Limb (tissue), 2 donors: Measurements from ENCODE around the gene PTCH1.

Experiments used
- DNase-seq, 2 donors: peaks; one replicate each; pipeline ENCODE4 v3.0.0-alpha.2; 2016; ENCODE audit errors: extremely low spot score in 2 of 2

The PTCH1 gene

DNA sequence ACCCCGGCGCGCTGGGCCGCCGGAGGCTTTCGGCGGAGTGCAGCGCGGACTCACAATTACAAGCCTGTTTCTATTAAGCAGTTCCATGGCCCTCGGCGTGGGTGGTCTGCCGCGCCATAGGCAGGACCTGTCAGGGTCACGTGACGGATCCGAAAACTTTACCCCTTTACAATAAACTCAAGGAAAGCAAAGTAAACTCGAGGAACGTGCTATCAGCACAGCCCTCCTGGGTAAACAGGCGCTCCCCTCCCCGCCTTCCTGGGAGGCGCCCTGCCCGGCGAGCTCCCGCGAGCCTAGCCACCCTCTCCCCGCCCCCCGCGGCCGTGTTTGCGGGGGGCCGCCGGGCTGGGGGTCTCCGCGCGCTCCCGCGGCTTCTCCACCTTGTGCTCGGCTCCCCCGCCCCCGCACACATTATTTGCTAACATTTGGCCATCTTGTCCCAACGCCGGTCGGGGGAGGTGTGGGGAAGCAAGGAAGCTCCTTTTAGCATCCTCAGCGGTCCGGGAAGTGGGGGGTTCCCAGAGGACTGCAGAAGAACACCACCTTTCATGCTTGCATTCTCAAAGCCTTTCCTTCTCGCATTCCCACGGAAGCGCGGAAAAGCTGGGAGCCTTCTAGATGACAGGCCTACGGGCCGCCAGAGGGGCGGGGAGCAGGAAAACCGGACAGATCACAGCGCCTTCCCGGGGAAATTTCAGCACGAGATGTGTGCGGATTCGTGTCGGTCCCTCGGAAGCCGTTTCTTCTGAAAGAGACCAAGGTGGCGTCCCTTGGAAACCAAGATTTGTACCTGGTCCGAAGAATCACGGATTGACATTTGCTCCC is at the start of gene PTCH1:
TSS of gene PTCH1 (minus strand) at position 238 of the 825 bp plus-strand sequence.
- DNase-seq = peak in 1 of 2 donors; percentile 81

DNA sequence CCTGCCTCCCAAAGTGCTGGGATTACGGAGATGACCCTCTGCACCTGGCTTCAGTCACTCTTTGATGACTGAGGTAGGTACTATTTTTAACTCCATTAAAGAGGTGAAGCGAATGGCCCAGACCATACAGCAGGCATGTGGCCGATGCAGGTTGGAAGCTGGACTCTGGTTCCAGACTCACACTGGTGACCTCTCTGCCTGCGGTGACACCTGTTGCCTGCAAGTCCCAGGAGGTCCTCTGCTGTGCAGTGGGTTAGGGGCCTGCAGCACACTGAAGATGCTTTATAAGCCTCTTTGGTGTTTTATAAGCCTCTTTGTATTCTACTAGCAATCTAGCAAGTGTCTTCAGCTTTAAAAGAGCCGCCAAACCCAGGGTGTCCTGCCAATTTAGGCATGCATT is 49.2 kb upstream of the PTCH1 start:
- DNase-seq = no peak

DNA sequence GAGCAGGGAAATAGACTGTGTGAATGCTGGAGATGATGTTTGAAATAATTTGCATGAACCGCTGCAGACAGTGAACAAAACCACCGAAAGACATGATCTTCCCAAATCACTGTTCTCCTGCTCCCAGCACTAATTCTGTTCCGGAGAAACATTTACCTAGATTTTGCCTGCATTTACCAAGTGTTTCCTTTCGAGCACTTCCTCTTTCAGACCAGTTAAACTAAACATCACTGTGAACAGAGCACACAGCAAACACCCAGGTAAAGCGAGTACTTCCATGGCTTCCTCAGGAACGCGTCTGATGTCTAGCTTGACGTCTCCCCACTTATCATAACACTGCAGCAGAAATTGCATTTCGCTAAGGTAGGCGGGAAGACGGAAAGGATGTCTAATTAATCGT is 45.1 kb upstream of the PTCH1 start:
- no peak for DNase-seq

DNA sequence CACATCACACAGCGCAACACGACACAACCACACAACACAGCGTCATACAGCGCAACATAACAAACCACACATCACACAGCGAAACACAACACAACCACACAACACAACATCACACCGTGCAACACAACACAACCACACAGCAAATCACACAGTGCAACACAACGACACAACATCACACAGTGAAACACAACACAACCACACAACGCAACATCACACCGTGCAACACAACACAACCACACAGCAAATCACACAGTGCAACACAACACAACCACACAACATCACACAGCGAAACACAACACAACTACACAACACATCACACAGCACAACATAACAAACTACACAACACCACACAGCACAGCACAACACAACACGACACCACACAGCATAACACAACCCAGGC is 40.4 kb upstream of the PTCH1 start:
- DNase-seq = no peak

DNA sequence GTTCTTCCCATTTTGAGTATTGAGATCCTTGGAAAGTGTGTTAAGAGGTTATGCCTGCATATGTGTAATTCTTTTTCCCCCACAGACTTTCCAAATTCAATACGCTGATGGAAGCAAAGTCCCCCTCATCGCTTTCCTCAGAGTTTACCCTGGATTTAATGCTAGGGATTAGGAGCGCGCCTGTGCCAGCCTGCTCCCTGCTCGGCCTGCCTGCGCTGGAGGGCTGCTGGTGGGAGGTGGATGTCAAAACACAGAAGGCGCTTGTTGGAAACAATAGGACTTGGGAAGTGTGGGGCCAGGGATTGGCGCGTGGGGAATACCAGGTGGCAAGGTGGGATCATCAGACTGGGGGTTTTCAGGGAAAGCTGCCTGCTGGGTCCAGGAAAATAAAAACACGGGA is 39.8 kb upstream of the PTCH1 start:
- DNase-seq = no peak

DNA sequence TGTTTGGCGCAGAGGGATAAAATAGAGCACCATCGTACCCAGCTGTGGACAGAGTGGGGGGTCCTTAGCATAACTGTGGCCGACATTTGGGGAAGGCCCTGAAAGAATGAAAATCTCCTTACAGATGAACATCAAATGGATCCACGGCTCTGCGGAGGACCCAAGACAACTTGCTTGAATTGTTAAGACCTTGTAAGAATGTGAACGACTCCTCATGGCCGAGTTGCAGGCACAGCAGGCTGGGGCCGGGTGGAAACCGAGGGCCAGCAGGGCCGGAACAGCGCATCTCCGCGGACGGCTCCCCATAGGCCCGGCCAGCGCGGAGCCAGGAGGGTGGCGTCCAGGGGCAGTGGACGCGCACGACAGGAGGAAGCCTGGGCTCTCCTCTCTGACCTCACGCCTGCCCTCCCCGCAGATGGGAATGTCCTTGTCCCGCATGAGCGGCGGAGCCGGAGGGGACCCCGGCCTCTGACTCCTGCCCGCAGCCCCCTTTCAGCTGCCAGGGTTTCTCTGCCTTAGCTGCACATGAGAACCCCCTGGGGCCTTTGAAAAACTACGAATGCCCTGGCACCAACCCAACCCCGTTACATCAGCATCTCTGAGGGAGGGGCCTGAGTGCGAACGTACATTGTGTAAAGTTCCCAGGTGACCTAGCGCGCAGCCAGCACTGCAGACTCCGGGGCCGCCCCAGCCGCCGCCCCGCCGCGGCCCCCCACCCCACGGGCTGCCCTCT is 36.2 kb upstream of the PTCH1 start:
- peak; percentile 57 to 87 for DNase-seq

DNA sequence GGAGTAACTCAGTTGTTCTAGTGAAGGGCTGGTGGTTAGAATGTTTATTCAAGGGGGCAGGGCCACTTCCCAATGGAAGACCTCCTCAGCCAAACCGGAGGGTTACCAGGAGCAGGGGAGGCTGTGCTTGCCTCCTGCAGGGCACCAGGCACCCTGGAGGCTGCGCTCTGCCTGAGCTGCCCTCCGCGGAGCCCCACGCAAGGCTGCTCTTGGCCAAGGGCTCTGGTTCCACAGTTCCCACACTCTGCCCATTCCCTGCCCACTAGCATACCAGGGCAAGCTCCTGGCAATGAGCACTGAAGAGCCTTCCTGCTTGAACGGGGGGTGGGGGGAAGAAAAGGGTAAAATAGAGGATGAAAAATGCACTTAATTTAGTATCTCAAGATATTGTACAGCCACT is 35.5 kb upstream of the PTCH1 start:
- DNase-seq = no peak

DNA sequence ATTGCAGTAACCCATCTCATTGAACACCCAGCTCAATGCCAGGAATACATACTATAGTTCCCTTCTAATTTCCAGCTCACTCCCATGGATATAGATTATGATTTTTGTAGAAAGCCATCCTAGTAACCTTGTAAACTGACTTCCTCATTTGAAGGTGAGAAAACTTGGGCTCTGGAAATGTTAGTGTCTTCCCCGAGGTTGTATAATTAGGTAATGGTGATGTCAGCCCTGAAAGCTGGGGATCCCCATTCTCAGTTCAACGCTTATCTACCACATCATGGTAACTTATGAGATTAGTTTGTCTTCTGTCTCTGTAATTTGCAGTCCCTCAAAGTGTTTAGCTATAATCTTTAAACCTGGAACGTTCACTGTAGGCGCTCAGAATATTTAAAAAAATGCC is 34.6 kb upstream of the PTCH1 start:
- no peak for DNase-seq

DNA sequence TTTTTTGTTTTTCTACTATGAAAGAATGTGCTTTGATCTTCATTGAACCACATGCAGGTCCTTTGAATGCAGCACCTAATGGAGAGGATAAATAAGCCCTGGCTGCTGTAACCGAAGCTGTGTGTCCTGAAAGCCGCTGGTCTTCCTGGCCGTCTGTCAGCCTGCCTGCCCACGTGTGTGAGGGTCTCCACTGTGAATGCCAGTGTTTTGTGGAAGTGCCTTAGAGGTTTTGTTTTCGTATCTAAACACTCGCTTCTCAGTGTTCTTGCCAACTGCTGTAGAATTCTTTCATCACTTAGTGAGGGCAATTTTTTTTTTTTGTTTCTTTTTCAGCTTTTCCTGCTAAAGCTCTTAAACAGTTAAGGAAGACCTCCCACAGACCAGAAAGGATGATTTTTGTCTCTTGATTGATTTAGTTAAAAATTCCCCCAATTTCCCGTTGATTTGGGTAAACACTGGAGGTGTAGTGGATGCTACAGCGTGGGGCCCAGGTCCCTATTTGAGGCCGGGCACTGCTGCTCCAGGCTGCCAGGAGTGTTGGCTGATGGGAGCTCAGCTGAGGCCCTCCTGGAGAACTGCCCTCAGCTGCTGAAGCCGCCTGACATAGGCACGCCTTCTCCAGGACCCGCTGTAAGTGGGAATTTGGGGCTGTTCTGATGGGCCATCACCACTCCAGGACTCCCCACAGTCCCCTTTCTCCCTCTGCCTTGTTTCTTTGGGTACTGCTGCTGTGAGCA is 29.2 kb upstream of the PTCH1 start:
- DNase-seq = no peak

DNA sequence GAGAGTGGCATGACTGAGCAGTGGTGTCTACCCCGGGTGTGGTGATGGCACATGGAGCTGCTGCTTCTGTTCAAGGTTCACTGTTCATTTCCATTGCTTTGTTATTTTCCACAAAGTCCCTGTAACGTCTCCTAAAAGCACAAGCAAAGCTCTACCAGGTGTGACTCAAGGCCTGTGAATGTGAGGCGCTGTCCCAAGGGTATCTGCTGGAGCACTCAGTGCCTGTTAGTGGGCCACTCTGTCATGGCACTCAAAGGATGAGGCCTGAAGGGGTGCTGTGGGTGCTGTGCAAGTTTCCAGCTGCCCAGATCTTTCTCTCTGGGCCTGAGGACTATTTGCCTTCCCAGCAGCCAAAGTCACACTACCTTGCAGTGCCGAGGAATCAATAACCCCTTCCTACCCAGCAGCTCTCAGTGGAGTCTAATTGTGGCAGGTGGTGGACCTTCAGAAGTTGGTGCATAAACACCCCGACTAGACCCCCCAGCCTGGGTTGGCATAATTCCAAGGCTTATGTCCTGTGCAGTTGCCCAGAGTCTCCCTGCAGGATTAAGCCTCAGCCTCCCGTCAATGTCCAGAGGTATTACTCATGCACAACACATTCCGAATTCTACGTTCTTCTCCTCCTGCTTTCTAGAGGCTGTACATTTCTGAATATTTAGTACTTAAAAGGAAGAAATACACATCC is 17.4 kb upstream of the PTCH1 start:
- DNase-seq = no peak

DNA sequence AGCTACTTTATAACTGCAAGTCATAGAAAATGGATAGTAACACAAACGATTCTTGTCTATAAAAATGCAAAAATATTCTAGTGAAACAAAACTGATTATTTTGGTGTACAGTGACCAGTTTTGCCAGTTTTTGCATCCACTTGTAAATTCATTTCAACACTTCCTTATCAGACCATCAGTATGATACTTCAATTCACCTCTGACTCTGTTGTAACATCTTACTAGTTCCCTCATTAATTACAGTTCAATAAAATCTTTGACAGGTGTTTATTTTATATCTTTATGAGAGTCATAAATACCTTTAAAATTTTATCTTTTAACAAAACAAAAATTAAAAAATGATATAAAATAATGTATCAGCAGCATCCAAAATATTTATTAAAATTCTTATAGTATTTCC is 13.1 kb upstream of the PTCH1 start:
- no peak for DNase-seq

DNA sequence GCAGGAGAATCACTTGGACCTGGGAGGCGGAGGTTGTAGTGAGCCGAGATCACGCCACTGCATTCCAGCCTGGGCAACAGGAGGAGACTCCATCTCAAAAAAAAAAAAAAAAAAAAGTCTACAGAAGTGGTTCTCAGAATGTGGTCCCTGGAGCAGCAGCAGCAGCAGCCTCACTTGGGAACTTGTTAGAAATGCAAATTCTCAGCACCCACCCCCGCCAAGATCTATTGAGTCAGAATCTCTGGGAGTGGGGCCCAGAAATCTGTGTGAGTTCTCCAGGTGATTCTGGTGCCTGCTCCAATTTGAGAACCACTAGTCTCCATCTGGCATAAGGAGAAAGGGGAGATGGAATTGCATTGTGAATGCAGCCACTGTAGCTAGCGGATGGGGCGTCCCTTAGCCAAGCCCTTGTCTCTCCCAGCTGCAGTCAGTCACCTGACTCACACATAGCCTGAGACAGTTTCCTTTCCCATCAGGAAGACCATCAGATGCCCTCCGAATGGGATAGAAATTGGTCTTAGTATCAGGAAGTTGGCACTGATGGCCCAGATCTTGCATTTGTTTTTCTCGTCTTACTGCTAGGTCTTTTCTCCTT is 12.2 kb upstream of the PTCH1 start:
- DNase-seq = no peak

DNA sequence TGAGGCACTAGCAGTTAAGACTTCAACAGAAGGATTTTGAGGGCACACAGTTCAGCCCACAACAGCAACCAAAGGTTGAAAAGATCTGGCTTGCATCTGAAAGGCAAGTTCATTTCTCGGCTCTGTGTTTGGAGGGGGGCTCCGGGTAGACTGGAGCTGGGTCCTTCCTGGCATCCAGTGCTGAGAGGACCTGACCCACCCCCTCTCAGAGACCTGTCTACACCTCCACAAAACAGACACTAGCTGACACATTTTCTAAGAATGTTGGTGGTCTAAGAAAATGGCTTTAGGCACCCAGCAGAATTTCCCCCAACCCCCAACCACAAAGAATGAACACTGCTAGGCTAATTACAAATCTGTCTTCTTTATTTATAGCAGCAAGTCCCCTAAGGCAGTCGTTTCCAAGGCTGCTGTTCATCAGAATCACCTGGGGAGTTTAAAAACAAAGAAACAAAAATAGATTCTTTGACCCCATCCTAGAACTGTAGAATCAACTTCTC is 6.2 kb upstream of the PTCH1 start:
- DNase-seq = no peak

DNA sequence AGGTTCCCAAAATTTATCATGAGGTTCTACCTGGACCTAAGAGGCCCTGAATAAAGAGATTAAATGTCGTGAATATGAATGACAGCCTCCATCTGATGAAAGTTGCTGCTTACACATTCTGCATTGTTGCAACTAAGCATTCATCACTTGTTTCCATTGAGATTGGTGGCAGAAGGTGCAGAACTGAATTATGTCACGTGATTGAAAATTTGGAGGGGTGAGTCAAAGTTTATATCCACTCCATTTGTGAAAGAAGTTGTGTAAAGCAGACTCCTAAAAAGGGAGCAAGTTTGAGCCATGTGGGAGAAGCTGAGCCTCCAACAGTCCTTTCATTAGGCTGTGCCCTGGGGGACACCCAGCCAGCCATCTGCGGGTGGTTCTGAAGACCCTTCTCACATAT is 4.9 kb upstream of the PTCH1 start:
- DNase-seq = no peak

DNA sequence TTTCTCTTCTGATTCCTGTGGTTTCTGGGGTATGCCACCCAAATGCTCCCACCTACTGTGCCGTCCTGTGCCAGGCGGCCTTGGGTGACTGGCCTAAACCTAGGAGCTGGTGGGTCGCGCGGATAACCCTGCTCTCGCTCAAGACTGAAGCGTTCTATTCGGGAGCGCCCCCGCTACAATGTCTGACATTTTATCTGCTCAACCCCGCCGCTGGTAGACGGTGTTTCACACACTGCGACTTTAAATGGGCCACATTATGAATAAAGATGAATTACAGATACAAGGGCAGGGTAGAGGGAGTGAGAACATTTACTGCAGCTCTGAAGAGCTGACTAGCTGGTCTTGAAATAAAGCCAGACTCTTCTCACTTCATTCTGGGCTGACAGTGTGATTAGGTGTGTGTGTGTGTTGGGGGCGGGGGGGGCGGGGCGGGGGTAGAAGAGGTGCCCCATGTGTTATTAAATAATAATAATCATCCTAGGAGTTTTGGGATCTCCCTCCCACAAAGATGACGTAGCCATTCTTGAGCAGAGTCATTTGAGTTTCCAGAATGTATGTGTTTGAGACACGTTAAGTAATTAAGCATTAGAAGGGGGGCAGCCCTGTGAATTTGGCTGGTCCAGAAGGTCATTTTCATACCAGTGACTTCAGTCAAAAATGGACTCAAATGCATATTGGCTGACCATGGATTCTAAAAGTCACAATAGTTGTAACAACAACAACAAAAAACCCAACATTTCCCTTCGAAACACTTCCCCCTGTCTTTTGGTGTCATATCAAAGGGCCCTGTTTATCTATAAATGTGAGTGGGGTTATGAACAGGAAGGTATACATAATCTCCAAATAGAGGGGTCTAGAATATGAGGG is 1.0 kb upstream of the PTCH1 start:
- DNase-seq = no peak

DNA sequence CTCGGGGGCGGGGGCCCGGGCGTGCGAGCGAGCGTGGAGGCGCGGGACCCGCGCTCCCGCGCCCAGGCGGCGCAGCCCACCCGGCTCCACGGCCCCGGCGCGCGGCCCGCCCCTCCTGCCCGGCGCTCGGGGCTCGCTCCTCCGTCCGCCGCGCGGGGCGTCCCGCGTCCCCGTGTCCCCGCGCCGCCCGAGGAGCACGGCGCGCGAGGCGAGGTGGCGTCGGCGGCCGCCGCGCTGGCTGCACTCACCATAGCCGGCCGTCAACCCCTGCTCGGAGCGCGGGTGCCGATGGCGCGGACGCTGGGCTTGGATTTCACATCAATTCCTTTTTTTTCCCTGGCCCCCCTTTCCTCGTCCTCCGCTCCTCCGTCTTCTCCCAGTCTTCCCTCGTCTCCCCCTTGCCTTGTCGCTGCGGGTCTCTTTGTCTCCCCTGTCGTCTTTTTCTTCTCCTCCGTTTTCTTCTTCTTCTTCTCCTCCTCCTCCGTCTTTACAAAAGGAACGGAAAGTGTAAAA is 494 bp downstream of the PTCH1 start:
- DNase-seq = peak in 1 of 2 donors; percentile 71

DNA sequence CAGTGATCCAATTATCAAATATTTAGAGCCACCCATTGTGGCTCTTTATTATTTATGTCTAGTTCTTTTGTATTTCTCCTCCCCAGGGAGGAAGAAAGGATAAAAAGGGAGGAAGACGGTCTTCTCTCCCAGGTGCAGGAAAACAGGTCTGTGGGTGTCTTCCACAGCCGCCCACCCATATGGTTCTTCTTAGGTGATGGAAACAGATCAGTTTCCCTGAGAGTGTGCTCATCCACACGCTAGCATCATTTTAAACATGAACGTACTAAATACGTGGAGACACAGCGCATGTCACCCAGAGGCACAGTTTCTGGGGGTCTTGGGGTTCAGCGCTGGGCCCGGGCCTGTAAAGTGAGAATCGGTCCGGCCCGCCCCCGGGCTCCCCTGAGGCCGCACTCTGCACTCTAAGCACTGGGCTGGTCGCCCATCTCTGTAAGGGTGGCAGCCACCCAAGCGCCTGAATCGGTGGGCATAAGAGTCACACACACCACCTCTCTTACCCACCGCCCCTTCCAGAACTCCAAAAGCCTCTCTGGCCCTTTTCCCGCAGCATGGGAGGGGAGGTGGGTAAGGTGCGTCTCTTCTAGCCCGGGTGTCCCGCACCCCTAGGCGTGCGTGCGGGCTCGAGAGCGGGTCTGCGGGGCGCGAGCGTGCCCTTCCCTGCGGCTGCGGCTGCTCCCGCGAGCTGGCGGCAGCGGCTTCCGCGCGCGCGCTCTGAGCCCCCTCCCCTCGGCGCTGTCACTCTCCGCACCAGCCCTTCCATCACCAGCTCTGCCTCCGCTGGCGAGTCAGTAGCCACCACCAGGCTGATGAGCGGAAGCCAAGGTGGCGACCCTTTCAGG is 1.3 kb downstream of the PTCH1 start:
- peak in 1 of 2 donors; percentile 80 for DNase-seq

DNA sequence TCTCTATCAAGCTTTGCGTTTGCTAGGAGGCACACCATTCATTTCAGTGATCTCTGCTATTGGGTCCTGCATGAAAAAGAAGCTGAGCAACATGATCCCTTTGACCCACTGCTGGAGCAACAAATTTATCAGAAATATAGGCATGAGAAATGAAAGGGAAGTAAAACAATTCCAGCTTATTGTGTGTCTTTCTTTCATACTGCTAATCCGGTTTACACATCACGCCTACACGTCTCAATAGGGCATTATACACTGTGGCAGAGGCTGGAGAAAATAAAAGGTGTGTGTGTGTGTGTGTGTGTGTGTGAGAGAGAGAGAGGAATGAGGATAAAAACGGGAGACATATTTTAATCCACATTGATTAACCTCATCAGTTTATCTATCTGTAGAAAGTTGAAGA is 2.4 kb downstream of the PTCH1 start:
- DNase-seq = no peak

DNA sequence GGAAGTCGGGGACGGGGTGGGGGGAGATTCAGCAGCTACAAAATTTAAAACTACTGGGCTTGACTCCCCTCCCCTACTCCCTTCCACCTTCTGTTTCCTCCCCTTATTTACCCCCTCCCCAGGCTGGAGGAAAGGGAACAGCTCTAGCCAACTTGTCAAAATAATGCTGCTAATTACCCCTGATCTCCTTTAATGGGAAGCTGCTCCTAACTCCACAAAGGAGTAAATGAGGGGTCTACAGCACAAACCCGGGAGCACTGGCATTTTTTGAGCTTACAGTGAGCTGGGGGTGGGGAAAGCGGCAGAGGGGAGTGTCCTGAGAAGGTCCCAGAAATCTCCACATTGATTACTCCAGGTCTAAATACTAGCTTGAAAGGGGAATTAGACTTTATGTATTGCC is 3.1 kb downstream of the PTCH1 start:
- DNase-seq = no peak
